ENCODE measurements around the gene AKNA.

AKNA gene

GRCh38 chr9:114383521-114384231 is 4.1 kb downstream of the AKNA start:
- FAIRE-seq (peak; percentile 81), DNase-seq (ENCODE audit: insufficient read length) (no peak)
- TF ChIP-seq TAF1 (IDR thresholded peaks at IDR 0.05; ENCODE audit: borderline replicate concordance, low read depth, low read length) = no peak
- no peak for TF ChIP-seq POLR2AphosphoS5 (IDR thresholded peaks at IDR 0.05; ENCODE audit: low read depth, low read length)
- TF ChIP-seq POLR2A (IDR thresholded peaks at IDR 0.05; ENCODE audit: low read depth, low read length) = no peak; the same call in none of the 2 replicates

- TF ChIP-seq POLR2A (IDR thresholded peaks at IDR 0.05; ENCODE audit: low read depth, low read length) = peak; percentile 79
- peak; percentile 63; the same call in 1 of the 2 replicates for TF ChIP-seq POLR2AphosphoS5 (IDR thresholded peaks at IDR 0.05; ENCODE audit: low read depth, low read length)
- no peak for TF ChIP-seq TAF1 (IDR thresholded peaks at IDR 0.05; ENCODE audit: borderline replicate concordance, low read depth, low read length)
- no peak for DNase-seq (ENCODE audit: insufficient read length)
- FAIRE-seq = peak; percentile 94
Observed at GRCh38 chr9:114382699-114383520, 4.9 kb downstream of the AKNA start.

- DNase-seq (ENCODE audit: insufficient read length) (no peak), FAIRE-seq (no peak)
- no peak for TF ChIP-seq POLR2AphosphoS5 (IDR thresholded peaks at IDR 0.05; ENCODE audit: low read depth, low read length)
- TF ChIP-seq POLR2A (IDR thresholded peaks at IDR 0.05; ENCODE audit: low read depth, low read length) = no peak
- TF ChIP-seq TAF1 (IDR thresholded peaks at IDR 0.05; ENCODE audit: borderline replicate concordance, low read depth, low read length) = no peak
Observed at GRCh38 chr9:114378883-114379282, 8.9 kb downstream of the AKNA start.

- DNase-seq (ENCODE audit: insufficient read length) = no peak
- FAIRE-seq = no peak
- TF ChIP-seq POLR2AphosphoS5 (IDR thresholded peaks at IDR 0.05; ENCODE audit: low read depth, low read length) = no peak
Observed at GRCh38 chr9:114378016-114378415, 9.8 kb downstream of the AKNA start.

GRCh38 chr9:114376586-114377445 is 11.0 kb downstream of the AKNA start:
- TF ChIP-seq POLR2A (IDR thresholded peaks at IDR 0.05; ENCODE audit: low read depth, low read length) (peak; percentile 2; the same call in 1 of the 2 replicates), POLR2AphosphoS5 (IDR thresholded peaks at IDR 0.05; ENCODE audit: low read depth, low read length) (no peak)
- DNase-seq (ENCODE audit: insufficient read length) = no peak
- FAIRE-seq = no peak

GRCh38 chr9:114375386-114376175 is 12.2 kb downstream of the AKNA start:
- TF ChIP-seq POLR2AphosphoS5 (IDR thresholded peaks at IDR 0.05; ENCODE audit: low read depth, low read length) (no peak), TAF1 (IDR thresholded peaks at IDR 0.05; ENCODE audit: borderline replicate concordance, low read depth, low read length) (no peak), POLR2A (IDR thresholded peaks at IDR 0.05; ENCODE audit: low read depth, low read length) (no peak)
- no peak for DNase-seq (ENCODE audit: insufficient read length)
- FAIRE-seq = no peak

GRCh38 chr9:114374936-114375335 is 12.8 kb downstream of the AKNA start:
- DNase-seq (ENCODE audit: insufficient read length) (no peak), FAIRE-seq (peak; percentile 80)
- TF ChIP-seq POLR2A (IDR thresholded peaks at IDR 0.05; ENCODE audit: low read depth, low read length) (no peak), TAF1 (IDR thresholded peaks at IDR 0.05; ENCODE audit: borderline replicate concordance, low read depth, low read length) (no peak), POLR2AphosphoS5 (IDR thresholded peaks at IDR 0.05; ENCODE audit: low read depth, low read length) (no peak)

- FAIRE-seq (peak; percentile 44), DNase-seq (ENCODE audit: insufficient read length) (no peak)
Observed at GRCh38 chr9:114373960-114374730, 13.6 kb downstream of the AKNA start.

GRCh38 chr9:114372921-114373448 is 14.8 kb downstream of the AKNA start:
- DNase-seq (ENCODE audit: insufficient read length) (peak; percentile 78), FAIRE-seq (peak; percentile 96)
- TF ChIP-seq TAF1 (IDR thresholded peaks at IDR 0.05; ENCODE audit: borderline replicate concordance, low read depth, low read length) (no peak; the same call in 1 of the 2 replicates), POLR2AphosphoS5 (IDR thresholded peaks at IDR 0.05; ENCODE audit: low read depth, low read length) (peak; percentile 70), POLR2A (IDR thresholded peaks at IDR 0.05; ENCODE audit: low read depth, low read length) (peak; percentile 74; the same call in 1 of the 2 replicates)

More at GRCh38 chr9:114373960-114374730, 13.6 kb downstream of the AKNA start:
- TF ChIP-seq TAF1 (IDR thresholded peaks at IDR 0.05; ENCODE audit: borderline replicate concordance, low read depth, low read length) (no peak), POLR2A (IDR thresholded peaks at IDR 0.05; ENCODE audit: low read depth, low read length) (no peak), POLR2AphosphoS5 (IDR thresholded peaks at IDR 0.05; ENCODE audit: low read depth, low read length) (no peak)
